GM19043 (cell line): Measurements from ENCODE around the gene RAPSN.
"Not testable (repeated sequence)": the region's sequence is repeated elsewhere in the genome, so short reads cannot be mapped to it uniquely, and the experiment has no call there.

Experiments used
- ATAC-seq: cut with Tn5 transposase; IDR thresholded peaks from one replicate; pipeline ENCODE4 v1.9.1; 2021; ENCODE audit warnings: low read depth; ENCODE audit not compliant: unreplicated experiment

The RAPSN gene

DNA sequence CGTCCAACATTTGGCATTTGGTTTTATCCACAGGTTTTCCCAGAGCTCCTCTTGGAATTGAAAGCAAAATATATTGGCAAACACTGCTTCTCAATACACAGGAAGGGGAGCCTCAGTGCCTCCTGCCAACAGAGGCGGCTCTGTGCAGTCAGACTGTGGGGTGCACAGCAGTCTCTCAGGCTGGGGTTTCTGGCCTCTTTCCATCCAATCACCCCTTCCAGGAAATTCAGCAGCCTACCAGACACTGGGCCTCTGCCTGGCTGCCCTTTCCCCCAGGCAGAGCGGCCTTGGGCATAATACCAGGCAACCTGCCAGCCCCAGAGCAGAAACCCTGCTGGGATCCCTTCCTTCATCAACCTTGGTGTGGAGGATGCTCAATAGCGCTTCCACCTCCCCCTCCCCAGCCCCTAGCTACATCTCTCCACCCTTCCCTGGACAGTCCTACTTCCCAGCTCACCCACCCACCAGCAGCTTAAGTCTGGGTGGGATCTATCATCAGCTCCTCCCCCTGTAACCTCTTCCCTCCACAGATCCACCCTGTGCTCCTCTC lies 17.8 kb upstream of the RAPSN start:
- no peak for ATAC-seq

DNA sequence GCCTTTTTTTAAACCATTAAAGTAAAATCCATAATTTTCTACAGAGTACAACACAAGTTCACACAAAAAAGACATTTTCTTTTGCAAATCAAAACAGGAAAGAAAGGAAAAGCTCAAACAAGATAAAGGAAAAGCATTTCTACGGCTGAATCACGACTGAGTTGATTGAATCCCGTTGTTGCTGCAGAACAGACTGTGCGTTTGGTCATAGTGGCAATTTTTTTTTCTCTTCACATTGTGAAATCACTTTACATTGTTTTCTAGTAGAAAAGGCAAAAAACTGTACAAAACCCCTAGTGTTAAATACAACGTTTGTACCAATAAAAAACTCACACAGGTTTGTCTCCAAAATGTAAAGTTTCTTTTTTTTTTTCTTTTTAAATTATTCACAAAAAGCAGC lies 17.3 kb upstream of the RAPSN start:
- ATAC-seq, result no peak

DNA sequence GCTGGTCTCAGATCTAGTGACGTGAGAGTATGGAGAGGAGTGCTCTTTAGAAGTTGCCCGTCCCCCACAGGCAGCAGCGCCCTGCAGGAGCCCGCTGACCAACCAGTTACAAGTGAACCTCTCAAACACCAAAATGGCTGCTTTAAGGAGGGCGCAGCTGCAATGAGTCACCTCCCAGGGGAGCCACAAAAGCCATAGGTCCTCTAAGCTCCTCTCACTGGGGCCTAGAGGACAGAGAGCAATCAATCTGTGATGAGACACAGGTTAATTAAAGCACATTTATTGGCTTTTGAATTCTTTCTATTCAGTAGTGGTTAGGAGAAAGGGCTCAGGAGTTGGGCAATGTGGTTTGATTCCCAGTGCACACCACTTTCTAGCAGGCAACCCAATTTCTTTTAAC lies 15.5 kb upstream of the RAPSN start:
- ATAC-seq, result no peak

DNA sequence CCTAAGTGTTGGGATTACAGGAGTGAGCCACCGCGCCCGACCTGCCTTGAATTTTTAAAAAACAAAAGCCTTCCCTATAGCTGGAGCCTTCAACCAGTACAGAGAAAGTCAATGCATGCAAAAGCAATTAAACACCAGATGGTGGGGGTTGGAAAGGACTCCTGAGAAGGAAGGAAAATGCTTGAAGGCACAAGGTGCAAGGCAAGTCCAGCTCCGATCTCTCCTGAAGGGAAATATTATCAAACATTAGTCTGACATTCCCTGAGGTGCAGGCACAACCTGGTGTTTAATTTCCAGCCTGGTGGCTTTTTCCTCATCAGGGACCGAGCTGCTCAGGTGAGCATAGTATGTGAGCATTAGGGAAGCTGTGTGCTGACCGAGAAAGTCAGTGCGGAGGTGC lies 12.9 kb upstream of the RAPSN start:
- no peak for ATAC-seq

DNA sequence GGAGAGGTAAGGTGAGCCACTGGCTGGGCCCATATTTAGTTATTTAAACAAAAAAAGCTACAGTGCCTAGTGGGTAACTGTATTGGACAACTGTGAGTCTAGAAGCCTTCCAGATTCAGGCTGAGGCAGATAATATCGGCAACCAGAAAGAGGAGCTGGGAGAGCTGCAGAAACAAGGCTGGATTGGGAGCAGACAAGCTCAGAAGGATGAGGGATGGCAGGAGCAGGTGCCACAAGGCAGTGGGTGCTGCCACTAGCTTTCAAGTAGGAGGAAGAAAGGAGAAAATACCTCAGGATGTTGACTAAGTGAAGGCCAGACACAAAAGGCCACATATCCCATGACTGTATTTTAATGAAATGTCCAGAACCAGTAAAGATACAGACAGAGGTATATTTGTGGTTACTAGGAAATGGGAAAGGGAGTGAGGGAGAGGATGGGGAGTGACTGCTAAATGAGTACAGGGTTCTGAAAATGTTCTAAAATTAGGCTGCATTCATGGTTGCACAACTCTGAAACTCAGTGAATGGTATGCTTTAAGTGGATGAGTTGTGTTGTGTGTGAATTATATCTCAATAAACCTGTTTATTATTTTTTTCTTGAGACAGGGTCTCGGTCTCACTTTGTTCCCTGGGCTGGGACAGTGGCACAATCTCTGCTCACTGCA lies 11.8 kb upstream of the RAPSN start:
- ATAC-seq, result no peak

DNA sequence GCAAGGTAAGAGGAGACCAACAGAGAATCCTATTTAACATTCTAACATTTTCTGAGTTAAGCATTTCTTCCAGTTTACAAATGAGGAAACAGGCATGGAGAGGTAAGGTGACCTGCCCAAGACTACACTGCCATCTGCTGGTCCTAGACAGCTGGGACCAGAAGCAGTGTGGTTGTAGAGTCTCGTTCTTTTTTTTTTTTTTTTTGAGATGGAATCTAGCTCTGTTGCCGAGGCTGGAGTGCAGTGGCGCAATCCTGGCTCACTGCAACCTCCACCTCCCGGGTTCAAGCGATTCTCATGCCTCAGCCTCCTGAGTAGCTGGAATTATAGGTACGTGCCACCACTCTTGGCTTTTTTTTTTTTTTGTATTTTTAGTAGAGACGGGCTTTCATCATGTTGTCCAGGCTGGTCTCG lies 5.3 kb upstream of the RAPSN start:
- ATAC-seq, result not testable (repeated sequence)

DNA sequence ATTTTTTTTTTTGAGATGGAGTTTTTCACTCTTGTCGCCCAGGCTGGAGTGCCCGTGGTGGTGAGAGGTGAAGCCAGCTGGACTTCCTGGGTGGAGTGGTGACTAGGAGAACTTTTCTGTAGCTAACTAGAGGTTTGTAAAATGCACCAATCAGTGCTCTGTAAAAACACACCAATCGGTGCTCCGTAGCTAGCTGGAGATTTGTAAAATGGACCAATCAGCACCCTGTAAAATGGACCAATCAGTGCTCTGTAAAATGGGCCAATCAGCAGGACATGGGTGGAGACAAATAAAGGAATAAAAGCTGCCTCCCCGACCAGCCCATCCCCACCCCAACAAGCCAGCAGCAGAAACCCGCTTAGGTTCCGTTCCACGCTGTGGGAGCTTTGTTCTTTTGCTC lies 4.4 kb upstream of the RAPSN start:
- ATAC-seq, result no peak

DNA sequence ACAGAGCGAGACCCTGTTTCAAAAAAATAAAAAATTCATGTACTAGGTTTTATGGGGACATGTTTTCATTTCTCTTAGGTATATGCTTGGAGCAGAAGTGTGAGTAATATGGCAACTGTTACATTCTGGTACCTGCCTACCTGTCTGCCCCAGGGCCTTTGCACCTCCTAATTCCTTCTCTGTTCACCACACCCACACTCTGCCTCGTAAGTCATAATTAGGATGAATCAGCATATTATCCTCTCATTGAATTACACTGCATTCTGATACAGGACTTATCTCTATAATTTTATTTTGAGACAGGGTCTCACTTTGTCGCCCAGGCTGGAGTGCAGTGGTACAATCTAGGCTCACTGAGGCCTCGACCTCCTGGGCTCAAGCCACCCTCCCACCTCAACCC lies 3.1 kb upstream of the RAPSN start:
- no peak for ATAC-seq

DNA sequence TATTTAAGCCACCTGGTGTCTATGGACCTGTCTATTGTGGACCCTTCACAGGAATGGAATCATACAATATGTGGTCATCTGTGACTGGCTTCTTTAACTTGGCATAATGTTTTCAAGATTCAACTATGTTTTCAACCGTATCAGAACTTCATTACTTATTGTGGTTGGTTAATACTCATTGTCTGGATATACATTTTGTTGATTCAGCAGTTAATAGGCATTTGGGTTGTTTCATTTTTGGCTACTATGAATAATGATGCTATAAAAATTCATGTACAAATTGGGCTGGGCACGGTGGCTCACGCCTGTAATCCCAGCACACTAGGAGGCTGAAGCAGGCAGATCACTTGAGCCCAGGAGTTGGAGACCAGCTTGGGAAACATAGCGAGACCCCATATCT lies 2.5 kb upstream of the RAPSN start:
- ATAC-seq, result no peak

DNA sequence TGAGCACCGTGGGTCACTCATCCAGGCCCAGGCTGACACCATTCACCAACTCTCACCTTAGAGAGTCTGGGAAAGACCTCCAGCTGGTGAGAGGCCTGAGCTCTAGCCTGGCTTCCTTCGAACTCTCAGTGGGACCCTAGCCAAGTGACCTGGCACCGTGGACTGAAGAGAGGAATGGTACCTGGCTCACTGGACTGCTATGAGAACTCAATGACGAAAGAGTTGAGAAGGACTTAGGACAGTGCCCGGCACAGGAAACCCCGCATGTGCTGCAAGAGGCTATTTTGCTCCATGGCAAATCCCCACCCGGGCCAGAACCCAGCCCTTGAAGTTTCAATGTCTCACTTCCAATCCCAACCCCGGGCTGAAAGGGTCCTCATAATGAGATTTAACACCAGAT lies 605 bp upstream of the RAPSN start:
- ATAC-seq, result no peak

DNA sequence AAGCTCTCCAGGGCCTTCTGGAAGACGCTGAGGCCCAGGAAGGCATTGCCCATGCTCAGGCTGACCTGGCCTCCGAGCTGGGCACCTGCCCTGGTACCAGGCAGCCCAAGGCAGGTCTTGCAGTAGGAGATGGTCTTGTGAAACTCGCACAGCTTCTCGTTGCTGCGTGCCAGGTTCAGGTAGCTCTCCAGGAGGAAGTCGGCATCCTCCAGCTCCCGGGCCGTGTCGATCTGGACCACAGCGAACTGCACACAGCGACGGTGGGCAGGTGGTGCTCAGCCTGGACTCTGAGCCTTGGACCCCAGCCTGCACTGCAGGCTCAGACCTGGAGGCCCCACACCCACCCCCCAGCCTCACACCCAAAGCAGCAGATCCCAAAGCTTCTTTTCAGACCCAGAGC lies 1.0 kb downstream of the RAPSN start:
- no peak for ATAC-seq

DNA sequence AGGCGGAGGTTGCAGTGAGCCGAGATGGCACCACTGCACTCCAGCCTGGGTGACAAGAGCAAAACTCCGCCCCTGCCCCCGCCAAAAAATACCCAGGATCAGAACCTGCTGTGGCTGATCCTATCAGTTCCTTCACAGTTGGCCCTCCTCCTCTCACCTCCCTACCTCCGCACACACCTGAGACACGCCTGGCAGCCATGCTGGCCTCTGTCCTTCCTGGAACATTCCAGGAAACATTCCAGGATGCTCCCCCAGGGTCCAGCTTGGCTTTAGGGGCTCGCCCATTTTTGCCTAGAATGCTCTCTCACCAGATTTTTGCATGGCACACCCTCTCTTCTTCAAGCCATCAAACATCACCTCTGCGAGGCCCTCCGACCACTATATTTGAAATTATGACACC lies 2.1 kb downstream of the RAPSN start:
- no peak for ATAC-seq

DNA sequence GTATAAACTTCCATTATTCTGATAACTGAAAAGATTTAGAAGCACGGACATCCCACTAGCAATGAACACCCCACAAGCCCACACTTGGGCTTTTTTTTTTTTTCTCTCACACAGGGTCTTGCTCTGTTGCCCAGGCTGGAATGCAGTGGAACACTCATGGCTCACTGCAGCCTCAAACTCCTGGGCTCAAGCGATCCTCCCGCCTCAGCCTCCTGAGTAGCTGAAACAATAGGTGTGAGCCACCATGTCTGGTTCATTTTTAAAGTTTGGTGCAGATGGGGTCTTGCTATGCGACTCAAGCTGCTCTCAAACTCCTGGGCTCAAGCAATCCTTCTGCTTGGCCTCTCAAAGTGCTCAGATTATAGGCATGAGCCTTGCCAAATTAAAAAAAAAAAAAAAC lies 3.1 kb downstream of the RAPSN start:
- no peak for ATAC-seq

DNA sequence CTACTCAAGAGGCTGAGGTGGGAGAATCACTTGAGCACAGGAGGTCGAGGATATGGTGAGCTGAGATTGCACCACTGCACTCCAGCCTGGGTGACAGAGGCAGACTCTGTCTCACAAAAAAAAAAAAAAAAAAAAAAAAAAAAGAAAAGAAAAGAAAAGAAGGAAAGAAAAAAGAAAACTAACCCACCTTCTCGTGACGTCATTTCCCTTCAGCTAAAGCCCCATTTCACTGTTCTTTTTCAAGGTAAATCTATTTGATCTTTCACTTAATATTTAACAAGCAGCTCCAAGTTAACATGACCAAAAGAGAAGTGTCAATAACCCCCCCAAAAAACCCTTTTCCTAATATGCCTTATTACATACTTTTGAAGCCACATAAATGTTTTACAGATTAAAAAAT lies 5.1 kb downstream of the RAPSN start:
- no peak for ATAC-seq

DNA sequence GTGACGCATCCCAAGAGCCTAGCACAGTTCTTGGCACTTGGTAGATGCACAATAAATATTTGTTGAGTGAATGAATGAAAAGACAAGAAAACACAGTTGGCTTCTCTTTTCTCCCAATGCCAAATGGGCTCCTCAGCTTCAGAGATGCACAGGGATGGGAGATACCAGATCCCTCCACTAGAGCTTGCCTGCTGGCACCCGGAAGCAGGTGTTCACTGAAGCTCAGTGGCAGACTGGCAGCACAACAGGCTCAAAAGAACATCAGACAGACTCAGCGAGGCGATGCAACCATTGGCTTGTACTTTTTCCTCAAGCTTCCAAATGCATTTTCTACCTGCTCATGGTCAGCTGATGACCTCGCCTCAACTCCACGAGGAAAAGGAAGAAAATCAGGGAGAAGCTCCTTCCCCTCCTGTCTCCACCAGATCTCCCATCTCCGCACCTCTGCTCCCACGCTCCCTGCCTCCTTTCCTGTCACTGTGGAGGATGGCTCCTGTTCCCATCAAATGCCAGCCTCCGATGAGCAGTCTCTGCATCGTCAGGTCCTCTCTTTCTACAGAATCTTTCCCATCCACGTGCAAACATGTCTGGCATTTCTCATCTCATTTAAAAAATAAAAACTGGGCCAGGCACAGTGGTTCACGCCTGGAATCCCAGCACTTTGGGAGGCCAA lies 5.8 kb downstream of the RAPSN start:
- ATAC-seq, result no peak

DNA sequence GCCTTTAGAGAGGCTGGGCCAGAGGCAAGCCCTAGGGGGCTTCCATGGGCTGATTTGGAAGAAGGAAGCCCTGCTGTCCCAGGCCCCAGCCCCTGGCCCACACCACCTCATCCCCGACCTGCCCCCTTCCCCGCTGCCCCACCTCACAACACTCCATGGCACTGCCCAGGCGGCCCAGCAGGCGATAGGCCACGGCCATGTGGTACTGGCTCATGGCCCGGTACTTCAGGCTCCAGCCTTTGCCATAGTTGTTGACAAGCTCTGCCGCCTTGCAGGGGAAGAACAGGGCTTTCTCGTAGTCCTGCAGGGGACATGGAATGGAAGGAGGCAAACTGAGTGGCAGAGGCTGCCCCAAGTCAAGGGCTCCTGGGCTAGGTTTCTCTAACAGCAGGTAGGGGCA lies 6.4 kb downstream of the RAPSN start:
- ATAC-seq, result no peak

DNA sequence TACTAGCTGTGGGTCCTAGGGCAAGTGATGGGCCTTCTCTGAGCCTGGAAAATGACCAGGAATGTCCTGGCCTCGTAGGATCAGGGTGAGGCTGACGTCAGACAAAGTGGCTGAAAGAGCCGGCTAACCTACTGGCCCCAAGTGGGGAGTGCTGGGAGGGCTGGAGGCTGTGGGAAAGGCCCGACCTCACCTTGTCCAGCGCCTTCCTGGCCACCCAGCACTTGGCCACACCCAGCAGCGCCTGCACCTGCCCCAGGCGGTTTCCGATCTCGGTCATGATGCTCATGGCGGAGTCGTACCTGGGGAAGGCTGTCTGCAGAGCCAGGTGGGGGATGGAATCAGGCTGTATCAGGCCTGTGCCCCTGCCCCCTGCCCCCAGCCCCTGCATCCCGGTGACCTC lies 7.5 kb downstream of the RAPSN start:
- no peak for ATAC-seq

DNA sequence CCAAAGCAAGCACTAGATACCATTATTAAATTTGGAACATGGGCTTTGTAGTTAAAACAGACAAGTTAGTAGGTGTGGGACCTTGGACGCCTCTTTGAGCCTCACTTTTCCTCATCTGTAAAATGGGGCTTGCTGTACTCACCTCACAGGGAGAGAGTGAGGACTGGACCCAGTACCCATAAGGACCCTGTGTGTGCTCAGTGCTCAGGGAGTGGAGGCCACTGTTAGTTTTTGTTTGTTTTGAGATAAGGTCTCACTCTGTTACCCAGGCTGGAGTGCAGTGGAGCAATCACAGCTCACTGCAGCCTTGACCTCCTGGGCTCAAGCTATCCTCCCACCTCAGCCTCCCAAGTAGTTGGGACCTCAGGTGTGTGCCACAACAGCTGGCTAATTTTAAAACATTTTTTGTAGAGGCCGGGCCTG lies 8.9 kb downstream of the RAPSN start:
- ATAC-seq, result no peak

DNA sequence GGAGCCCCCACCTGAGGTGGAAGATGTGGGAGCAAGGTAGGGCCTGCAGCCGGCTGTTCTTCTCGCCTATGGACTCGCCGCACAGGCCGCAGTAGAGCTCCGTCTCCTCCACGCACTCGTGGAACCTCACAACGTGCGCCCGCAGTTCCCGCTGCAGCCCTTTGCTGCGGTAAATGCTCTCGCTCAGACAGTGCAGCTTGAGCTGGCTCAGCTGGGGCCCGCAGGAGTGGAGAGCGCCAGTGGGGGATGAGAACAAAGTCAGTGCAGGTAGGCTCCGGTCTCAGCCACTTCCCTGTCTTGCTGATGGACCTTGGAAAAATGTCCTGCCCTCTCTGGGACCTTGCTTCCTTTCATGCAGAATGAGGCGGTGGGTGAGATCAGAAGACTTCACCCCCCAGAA lies 10.2 kb downstream of the RAPSN start:
- no peak for ATAC-seq

DNA sequence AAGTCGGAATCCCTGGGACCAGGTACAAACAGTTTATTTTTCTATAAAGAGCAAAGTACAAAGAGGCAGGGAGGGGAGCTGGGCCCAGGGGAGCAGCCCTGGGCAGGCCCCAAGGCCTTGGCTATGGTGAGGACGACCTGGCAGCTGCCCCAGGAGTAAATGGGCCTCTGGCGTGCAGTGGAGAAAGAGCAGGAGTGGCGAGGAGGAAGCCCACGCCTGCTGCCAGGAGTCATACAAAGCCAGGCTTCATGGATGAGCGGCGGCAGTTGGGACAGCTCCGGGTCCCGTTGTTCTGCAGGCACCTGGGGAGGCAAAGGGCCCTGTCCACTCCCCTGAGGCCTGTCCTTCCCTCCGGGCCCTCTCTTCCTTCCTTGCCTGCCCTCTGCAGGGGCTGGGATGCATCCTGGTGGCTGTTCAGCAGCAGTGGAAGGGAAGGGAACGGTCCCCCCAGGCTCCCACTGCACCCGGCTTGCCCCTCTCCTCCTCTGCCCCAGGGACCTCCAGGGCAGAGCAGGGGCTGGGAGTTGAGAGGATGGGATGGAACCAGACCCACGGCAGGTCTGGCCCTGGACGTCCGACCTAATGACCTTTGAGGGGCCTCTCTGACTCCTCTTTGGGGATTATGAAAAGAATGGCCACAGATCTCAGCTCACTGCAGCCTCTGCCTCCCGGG lies 11.1 kb downstream of the RAPSN start:
- no peak for ATAC-seq

DNA sequence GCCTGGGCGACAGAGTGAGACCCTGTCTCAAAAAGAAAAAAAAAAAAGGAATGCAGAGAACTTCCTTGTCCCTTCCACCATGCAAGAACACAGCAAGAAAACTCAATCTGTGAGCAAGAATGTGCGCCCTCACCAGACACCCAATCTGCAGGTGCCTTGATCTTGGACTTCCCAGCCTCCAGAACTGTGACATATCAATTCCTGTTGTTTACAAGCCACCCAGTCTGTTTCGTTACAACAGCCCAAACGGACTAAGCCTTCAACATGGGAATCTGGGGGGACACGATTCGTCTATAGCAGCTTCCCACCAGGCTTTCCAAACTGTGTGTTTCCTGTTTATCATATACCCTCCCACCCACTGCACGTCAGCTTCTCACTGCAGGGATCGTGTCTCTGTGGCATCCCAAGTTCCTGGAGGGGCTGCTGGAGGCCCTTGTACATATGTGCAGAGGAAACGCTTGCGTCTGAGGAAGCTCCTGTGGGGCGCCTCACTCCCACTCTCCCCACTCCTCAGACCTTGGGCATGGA lies 11.7 kb downstream of the RAPSN start:
- ATAC-seq, result no peak

DNA sequence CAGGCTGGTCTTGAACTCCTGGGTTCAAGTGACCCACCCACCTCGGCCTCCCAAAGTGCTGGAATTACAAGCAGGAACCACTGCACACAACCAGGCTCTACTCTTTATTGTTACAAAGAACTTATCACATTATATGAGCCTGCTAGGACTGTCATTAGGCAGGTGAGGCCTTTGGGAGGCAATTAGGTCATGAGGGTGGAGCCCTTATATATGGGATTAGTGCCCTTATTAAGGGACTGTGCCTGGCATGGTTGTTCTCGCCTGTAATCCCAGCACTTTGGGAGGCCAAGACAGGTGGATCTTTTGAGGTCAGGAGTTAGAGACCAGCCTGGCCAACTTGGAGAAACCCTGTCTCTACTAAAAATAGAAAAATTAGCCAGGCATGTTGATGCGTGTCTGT lies 12.2 kb downstream of the RAPSN start:
- no peak for ATAC-seq
